ENCODE results near the gene NBL1. TPM values are rescaled to one million over a fixed set of nuclear protein-coding genes. Genes with fewer than 3 reads are reported as not detected.
A peak's percentile ranks its signal among the peaks of the same experiment; 100 is the strongest.

The NBL1 gene
- total RNA-seq, 5 donors from 2014 or later (not counting 1 experiment from before 2014, with no cell fraction given), result 11.4 to 38.1 (median 13.7) TPM

DNA sequence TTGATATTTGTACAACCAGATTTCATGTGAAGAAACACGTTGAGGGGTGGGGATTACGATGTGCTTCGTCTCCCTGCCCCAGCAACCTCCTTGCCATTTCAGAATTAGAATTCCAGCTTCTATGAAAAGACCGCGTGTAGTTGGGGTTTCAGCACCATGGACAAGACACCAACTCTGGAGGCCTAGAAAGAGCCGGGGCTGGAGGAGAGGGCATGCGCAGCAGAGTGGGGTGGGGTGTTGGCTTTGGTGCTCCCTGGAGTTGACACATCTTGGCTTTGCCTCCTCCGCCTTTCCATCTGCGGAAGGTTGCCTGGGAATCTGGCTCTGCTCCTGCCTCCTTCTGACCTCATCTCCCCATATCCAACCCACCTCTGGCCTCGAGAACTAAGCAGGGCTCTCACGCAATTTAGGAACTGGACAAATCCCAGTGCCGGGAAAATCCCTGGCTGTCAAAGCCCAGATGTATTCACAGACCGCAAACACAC is 32.4 kb downstream of the NBL1 start:
- CTCF ChIA-PET, result interaction anchor here in 1 of 2 donors (0.8 to 1.0 kb wide), 2 partner anchors 14 to 289 kb away, joined by 3 to 4 read pairs; no protein-coding TSS in a partner anchor
- POLR2A ChIA-PET, result no interaction called here
- peaks cover 0 to 2% (median 0%) of the 10 kb centered on the region in 3 donors for H3K4me1 Mint-ChIP-seq

GRCh38 chr1:19678493-19678892 is 34.4 kb downstream of the NBL1 start:
- DNase-seq, result no peak
- Histone ChIP-seq H3K4me1 (ENCODE audit: control insufficient read depth in 1 of 2, extremely low read depth in 1 of 2, insufficient read depth in 2 of 2, low read length in 2 of 2) (no peaks in the 10 kb centered on the region), H3K27ac (ENCODE audit: low read length) (no peak overlapping the region), H3K36me3 (ENCODE audit: control insufficient read depth in 2 of 2, extremely low read depth in 1 of 2, insufficient read depth in 1 of 2, low read length in 1 of 2) (peaks cover 0 to 2% of the 10 kb centered on the region in 2 donors), H3K27me3 (replicated peaks in 1 of 2; ENCODE audit: control insufficient read depth in 2 of 2, extremely low read depth in 1 of 2, insufficient read depth in 2 of 2, low read length in 1 of 2) (peaks cover 0 to 4% of the 10 kb centered on the region in 2 experiments), H3K9me3 (no peaks in the 10 kb centered on the region), H3K4me3 (ENCODE audit: control insufficient read depth in 1 of 2, extremely low read depth in 1 of 2, low read length in 1 of 2) (no peak overlapping the region)
- Mint-ChIP-seq H3K27ac (no peak overlapping the region), H3K4me3 (no peak overlapping the region), H3K36me3 (peaks cover 4% of the 10 kb centered on the region), H3K9me3 (no peaks in the 10 kb centered on the region), H3K4me1 (peaks cover 0 to 6% (median 0%) of the 10 kb centered on the region in 3 donors), H3K27me3 (peaks cover 0 to 6% of the 10 kb centered on the region in 2 donors)
- ATAC-seq (replicated peaks in 1 of 4), result no peak
- ChIA-PET POLR2A (no interaction called here), CTCF (no interaction called here)
- WGBS (ENCODE audit: insufficient coverage), result 67% methylated on average over 8 of the region's 11 CpGs

More for the DNA sequence above, 32.4 kb downstream of the NBL1 start:
- H3K36me3 ChIP-seq (ENCODE audit: control insufficient read depth in 2 of 2, extremely low read depth in 1 of 2, insufficient read depth in 1 of 2, low read length in 1 of 2), result peaks cover 0 to 2% of the 10 kb centered on the region in 2 donors
- DNase-seq (peak in 6 of 35 experiments; percentile 14 to 40 (median 22)), ATAC-seq (replicated peaks in 1 of 4) (no peak)
- no peak overlapping the region for H3K4me3 Mint-ChIP-seq
- no peak overlapping the region for H3K27ac ChIP-seq (ENCODE audit: low read length)
- H3K9me3 Mint-ChIP-seq, result no peaks in the 10 kb centered on the region
- H3K27me3 Mint-ChIP-seq, result peaks cover 0 to 6% of the 10 kb centered on the region in 2 donors
- WGBS (ENCODE audit: insufficient coverage), result 61% methylated on average over 6 of the region's 13 CpGs
- no peak overlapping the region for H3K4me3 ChIP-seq (ENCODE audit: control insufficient read depth in 1 of 2, extremely low read depth in 1 of 2, low read length in 1 of 2)
- no peaks in the 10 kb centered on the region for H3K4me1 ChIP-seq (ENCODE audit: control insufficient read depth in 1 of 2, extremely low read depth in 1 of 2, insufficient read depth in 2 of 2, low read length in 2 of 2)
- peaks cover 0 to 15% of the 10 kb centered on the region in 2 experiments for H3K27me3 ChIP-seq (replicated peaks in 1 of 2; ENCODE audit: control insufficient read depth in 2 of 2, extremely low read depth in 1 of 2, insufficient read depth in 2 of 2, low read length in 1 of 2)
- H3K27ac Mint-ChIP-seq, result no peak overlapping the region
- H3K9me3 ChIP-seq, result no peaks in the 10 kb centered on the region
- H3K36me3 Mint-ChIP-seq, result no peaks in the 10 kb centered on the region

DNA sequence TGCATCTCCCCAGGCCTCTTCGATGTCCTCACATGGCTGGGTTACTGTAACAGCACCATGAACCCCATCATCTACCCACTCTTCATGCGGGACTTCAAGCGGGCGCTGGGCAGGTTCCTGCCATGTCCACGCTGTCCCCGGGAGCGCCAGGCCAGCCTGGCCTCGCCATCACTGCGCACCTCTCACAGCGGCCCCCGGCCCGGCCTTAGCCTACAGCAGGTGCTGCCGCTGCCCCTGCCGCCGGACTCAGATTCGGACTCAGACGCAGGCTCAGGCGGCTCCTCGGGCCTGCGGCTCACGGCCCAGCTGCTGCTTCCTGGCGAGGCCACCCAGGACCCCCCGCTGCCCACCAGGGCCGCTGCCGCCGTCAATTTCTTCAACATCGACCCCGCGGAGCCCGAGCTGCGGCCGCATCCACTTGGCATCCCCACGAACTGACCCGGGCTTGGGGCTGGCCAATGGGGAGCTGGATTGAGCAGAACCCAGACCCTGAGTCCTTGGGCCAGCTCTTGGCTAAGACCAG is 34.9 kb downstream of the NBL1 start:
- no peak overlapping the region for H3K27ac ChIP-seq (ENCODE audit: low read length)
- ChIA-PET POLR2A (no interaction called here), CTCF (no interaction called here)
- Mint-ChIP-seq H3K9me3 (no peaks in the 10 kb centered on the region), H3K27ac (no peak overlapping the region), H3K4me1 (peaks cover 0 to 6% (median 0%) of the 10 kb centered on the region in 3 donors), H3K4me3 (no peak overlapping the region), H3K27me3 (peaks cover 0 to 6% of the 10 kb centered on the region in 2 donors), H3K36me3 (peaks cover 4% of the 10 kb centered on the region)
- no peak overlapping the region for H3K4me3 ChIP-seq (ENCODE audit: control insufficient read depth in 1 of 2, extremely low read depth in 1 of 2, low read length in 1 of 2)
- no peaks in the 10 kb centered on the region for H3K9me3 ChIP-seq
- ATAC-seq (replicated peaks in 1 of 4), result no peak
- peaks cover 0 to 4% of the 10 kb centered on the region in 2 experiments for H3K27me3 ChIP-seq (replicated peaks in 1 of 2; ENCODE audit: control insufficient read depth in 2 of 2, extremely low read depth in 1 of 2, insufficient read depth in 2 of 2, low read length in 1 of 2)
- DNase-seq, result no peak
- WGBS (ENCODE audit: insufficient coverage), result 94% methylated on average over 34 of the region's 34 CpGs
- peaks cover 2% of the 10 kb centered on the region in 2 donors for H3K36me3 ChIP-seq (ENCODE audit: control insufficient read depth in 2 of 2, extremely low read depth in 1 of 2, insufficient read depth in 1 of 2, low read length in 1 of 2)
- no peaks in the 10 kb centered on the region for H3K4me1 ChIP-seq (ENCODE audit: control insufficient read depth in 1 of 2, extremely low read depth in 1 of 2, insufficient read depth in 2 of 2, low read length in 2 of 2)

- Histone ChIP-seq H3K4me3 (ENCODE audit: control insufficient read depth in 1 of 2, extremely low read depth in 1 of 2, low read length in 1 of 2) (no peak overlapping the region), H3K4me1 (ENCODE audit: control insufficient read depth in 1 of 2, extremely low read depth in 1 of 2, insufficient read depth in 2 of 2, low read length in 2 of 2) (no peaks in the 10 kb centered on the region), H3K27me3 (replicated peaks in 1 of 2; ENCODE audit: control insufficient read depth in 2 of 2, extremely low read depth in 1 of 2, insufficient read depth in 2 of 2, low read length in 1 of 2) (peaks cover 0 to 3% of the 10 kb centered on the region in 2 experiments), H3K36me3 (ENCODE audit: control insufficient read depth in 2 of 2, extremely low read depth in 1 of 2, insufficient read depth in 1 of 2, low read length in 1 of 2) (peaks cover 2 to 3% of the 10 kb centered on the region in 2 donors), H3K27ac (ENCODE audit: low read length) (no peak overlapping the region), H3K9me3 (no peaks in the 10 kb centered on the region)
- WGBS (ENCODE audit: insufficient coverage), result 83% methylated on average over 4 of the region's 4 CpGs
- ATAC-seq (replicated peaks in 1 of 4) (no peak), DNase-seq (no peak)
- peaks cover 0 to 6% (median 0%) of the 10 kb centered on the region in 3 donors for H3K4me1 Mint-ChIP-seq
- no peaks in the 10 kb centered on the region for H3K9me3 Mint-ChIP-seq
- H3K36me3 Mint-ChIP-seq, result peaks cover 4% of the 10 kb centered on the region
- CTCF ChIA-PET, result no interaction called here
- no peak overlapping the region for H3K4me3 Mint-ChIP-seq
- no peak overlapping the region for H3K27ac Mint-ChIP-seq
- H3K27me3 Mint-ChIP-seq, result peaks cover 0 to 6% of the 10 kb centered on the region in 2 donors
- POLR2A ChIA-PET, result no interaction called here
These were observed 35.6 kb downstream of the NBL1 start for GRCh38 chr1:19679691-19680090.

- ChIA-PET CTCF (no interaction called here), POLR2A (no interaction called here)
- no peaks in the 10 kb centered on the region for H3K27me3 ChIP-seq (replicated peaks in 1 of 2; ENCODE audit: control insufficient read depth in 2 of 2, extremely low read depth in 1 of 2, insufficient read depth in 2 of 2, low read length in 1 of 2)
- Mint-ChIP-seq H3K36me3 (peaks cover 4% of the 10 kb centered on the region), H3K4me3 (no peak overlapping the region), H3K4me1 (peaks cover 0 to 6% (median 0%) of the 10 kb centered on the region in 3 donors), H3K27ac (no peak overlapping the region), H3K9me3 (no peaks in the 10 kb centered on the region), H3K27me3 (peaks cover 0 to 3% of the 10 kb centered on the region in 2 donors)
- H3K9me3 ChIP-seq, result no peaks in the 10 kb centered on the region
- DNase-seq (no peak), ATAC-seq (replicated peaks in 1 of 4) (no peak)
- peaks cover 2 to 3% of the 10 kb centered on the region in 2 donors for H3K36me3 ChIP-seq (ENCODE audit: control insufficient read depth in 2 of 2, extremely low read depth in 1 of 2, insufficient read depth in 1 of 2, low read length in 1 of 2)
- no peaks in the 10 kb centered on the region for H3K4me1 ChIP-seq (ENCODE audit: control insufficient read depth in 1 of 2, extremely low read depth in 1 of 2, insufficient read depth in 2 of 2, low read length in 2 of 2)
- WGBS (ENCODE audit: insufficient coverage), result 78% methylated on average over 1 of the region's 7 CpGs
- no peak overlapping the region for H3K27ac ChIP-seq (ENCODE audit: low read length)
- H3K4me3 ChIP-seq (ENCODE audit: control insufficient read depth in 1 of 2, extremely low read depth in 1 of 2, low read length in 1 of 2), result no peak overlapping the region
These were observed 36.5 kb downstream of the NBL1 start for GRCh38 chr1:19680644-19681043.

DNA sequence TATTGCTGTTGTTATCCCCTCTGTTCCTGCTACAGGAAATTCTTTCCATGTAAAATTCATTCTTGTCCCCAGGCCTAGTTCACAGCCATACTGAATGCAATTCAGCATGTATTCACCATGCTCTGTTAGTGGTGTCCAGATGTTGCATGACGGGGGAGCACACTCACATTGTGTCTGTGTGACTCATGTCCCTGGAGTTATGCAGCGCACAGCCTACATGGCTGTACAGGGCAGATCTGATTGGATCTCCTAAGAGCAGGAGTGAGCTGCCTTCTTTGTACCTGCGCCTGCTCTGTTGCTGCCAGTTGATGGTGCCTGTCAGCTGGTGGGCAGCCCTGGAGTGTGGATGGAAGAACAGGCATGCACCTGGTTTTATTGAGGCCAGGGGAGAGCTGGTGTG is 38.1 kb downstream of the NBL1 start:
- Histone ChIP-seq H3K4me3 (ENCODE audit: control insufficient read depth in 1 of 2, extremely low read depth in 1 of 2, low read length in 1 of 2) (no peak overlapping the region), H3K9me3 (no peaks in the 10 kb centered on the region), H3K36me3 (ENCODE audit: control insufficient read depth in 2 of 2, extremely low read depth in 1 of 2, insufficient read depth in 1 of 2, low read length in 1 of 2) (peaks cover 3% of the 10 kb centered on the region in 2 donors), H3K4me1 (ENCODE audit: control insufficient read depth in 1 of 2, extremely low read depth in 1 of 2, insufficient read depth in 2 of 2, low read length in 2 of 2) (peaks cover under 1 to 7% of the 10 kb centered on the region in 2 experiments), H3K27ac (ENCODE audit: low read length) (no peak overlapping the region), H3K27me3 (replicated peaks in 1 of 2; ENCODE audit: control insufficient read depth in 2 of 2, extremely low read depth in 1 of 2, insufficient read depth in 2 of 2, low read length in 1 of 2) (no peaks in the 10 kb centered on the region)
- no peaks in the 10 kb centered on the region for H3K27me3 Mint-ChIP-seq
- peaks cover 4% of the 10 kb centered on the region for H3K36me3 Mint-ChIP-seq
- H3K4me1 Mint-ChIP-seq, result peaks cover 2 to 15% (median 9%) of the 10 kb centered on the region in 3 donors
- no peak overlapping the region for H3K27ac Mint-ChIP-seq
- no peaks in the 10 kb centered on the region for H3K9me3 Mint-ChIP-seq
- POLR2A ChIA-PET, result no interaction called here
- WGBS (ENCODE audit: insufficient coverage), result 97% methylated on average over 3 of the region's 3 CpGs
- no peak for ATAC-seq (replicated peaks in 1 of 4)
- H3K4me3 Mint-ChIP-seq, result no peak overlapping the region
- no peak for DNase-seq
- CTCF ChIA-PET, result no interaction called here

All from T-cell (primary cell).